ENCODE measurements around the gene CNPY1.
"Not testable (repeated sequence)": the region's sequence is repeated elsewhere in the genome, so short reads cannot be mapped to it uniquely, and the experiment has no call there.

Gene CNPY1

GRCh38 chr7:155526225-155526624, 20.1 kb downstream of the CNPY1 start:
- no peaks in the 10 kb centered on the region for H3K9me3 ChIP-seq (ENCODE audit: control insufficient read depth in 5 of 5, low read length in 5 of 5)
- no peak overlapping the region for H3K9ac ChIP-seq (ENCODE audit: low read length in 5 of 5)
- H3K4me3 ChIP-seq (ENCODE audit: low read depth in 1 of 5, low read length in 5 of 5), result no peak overlapping the region
- no peaks in the 10 kb centered on the region for H3K4me1 ChIP-seq (ENCODE audit: control insufficient read depth in 5 of 5, insufficient read depth in 5 of 5, low read length in 5 of 5)
- no peaks in the 10 kb centered on the region for H3K36me3 ChIP-seq (ENCODE audit: control insufficient read depth in 5 of 5, insufficient read depth in 5 of 5, low read length in 5 of 5)
- H3K27ac ChIP-seq (ENCODE audit: low read depth, low read length), result no peak overlapping the region
- H3K27me3 ChIP-seq (ENCODE audit: control insufficient read depth in 5 of 5, insufficient read depth in 4 of 5, low read length in 5 of 5), result peaks cover 14 to 57% (median 41%) of the 10 kb centered on the region in 5 donors

DNA sequence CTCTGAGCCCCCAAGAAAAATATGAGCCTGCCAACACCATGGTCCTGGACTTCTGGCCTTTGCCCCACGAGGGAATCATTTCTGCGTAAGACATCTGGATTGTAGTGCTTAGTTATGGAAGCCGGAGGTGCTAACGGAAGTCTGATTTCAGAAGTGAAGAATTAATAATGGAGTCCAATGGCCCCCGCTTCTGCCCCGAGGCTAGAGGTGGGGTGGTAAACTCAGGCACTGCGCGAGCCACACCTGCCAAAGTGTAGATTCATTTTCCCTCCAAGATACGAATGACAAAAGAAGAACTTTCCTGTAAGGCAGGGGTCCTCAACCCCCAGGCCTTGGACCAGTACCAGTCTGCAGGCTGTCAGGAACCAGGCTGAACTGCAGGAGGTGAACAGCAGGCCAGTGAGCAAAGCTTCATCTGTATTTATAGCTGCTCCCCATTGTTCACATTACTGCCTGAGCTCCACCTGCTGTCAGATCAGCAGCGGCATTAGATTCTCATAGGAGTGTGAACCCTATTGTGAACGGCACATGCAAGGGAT, 22.3 kb downstream of the CNPY1 start:
- H3K27ac ChIP-seq (ENCODE audit: low read depth, low read length), result no peak overlapping the region
- peaks cover 8 to 38% (median 30%) of the 10 kb centered on the region in 5 donors for H3K27me3 ChIP-seq (ENCODE audit: control insufficient read depth in 5 of 5, insufficient read depth in 4 of 5, low read length in 5 of 5)
- H3K4me1 ChIP-seq (ENCODE audit: control insufficient read depth in 5 of 5, insufficient read depth in 5 of 5, low read length in 5 of 5), result no peaks in the 10 kb centered on the region
- no peak overlapping the region for H3K9ac ChIP-seq (ENCODE audit: low read length in 5 of 5)
- H3K36me3 ChIP-seq (ENCODE audit: control insufficient read depth in 5 of 5, insufficient read depth in 5 of 5, low read length in 5 of 5), result no peaks in the 10 kb centered on the region
- no peaks in the 10 kb centered on the region for H3K9me3 ChIP-seq (ENCODE audit: control insufficient read depth in 5 of 5, low read length in 5 of 5)
- no peak overlapping the region for H3K4me3 ChIP-seq (ENCODE audit: low read depth in 1 of 5, low read length in 5 of 5)

- no peaks in the 10 kb centered on the region for H3K9me3 ChIP-seq (ENCODE audit: control insufficient read depth in 5 of 5, low read length in 5 of 5)
- H3K4me3 ChIP-seq (ENCODE audit: low read depth in 1 of 5, low read length in 5 of 5), result no peak overlapping the region
- no peak overlapping the region for H3K27ac ChIP-seq (ENCODE audit: low read depth, low read length)
- no peaks in the 10 kb centered on the region for H3K36me3 ChIP-seq (ENCODE audit: control insufficient read depth in 5 of 5, insufficient read depth in 5 of 5, low read length in 5 of 5)
- no peak overlapping the region for H3K9ac ChIP-seq (ENCODE audit: low read length in 5 of 5)
- peaks cover 8 to 39% (median 28%) of the 10 kb centered on the region in 5 donors for H3K27me3 ChIP-seq (ENCODE audit: control insufficient read depth in 5 of 5, insufficient read depth in 4 of 5, low read length in 5 of 5)
- no peaks in the 10 kb centered on the region for H3K4me1 ChIP-seq (ENCODE audit: control insufficient read depth in 5 of 5, insufficient read depth in 5 of 5, low read length in 5 of 5)
These were observed 23.1 kb downstream of the CNPY1 start for GRCh38 chr7:155523168-155523675.

- Histone ChIP-seq H3K9ac (ENCODE audit: low read length in 5 of 5) (no peak overlapping the region), H3K4me3 (ENCODE audit: low read depth in 1 of 5, low read length in 5 of 5) (no peak overlapping the region), H3K27ac (ENCODE audit: low read depth, low read length) (no peak overlapping the region), H3K4me1 (ENCODE audit: control insufficient read depth in 5 of 5, insufficient read depth in 5 of 5, low read length in 5 of 5) (no peaks in the 10 kb centered on the region), H3K9me3 (ENCODE audit: control insufficient read depth in 5 of 5, low read length in 5 of 5) (no peaks in the 10 kb centered on the region), H3K36me3 (ENCODE audit: control insufficient read depth in 5 of 5, insufficient read depth in 5 of 5, low read length in 5 of 5) (no peaks in the 10 kb centered on the region), H3K27me3 (ENCODE audit: control insufficient read depth in 5 of 5, insufficient read depth in 4 of 5, low read length in 5 of 5) (peaks cover 8 to 42% (median 36%) of the 10 kb centered on the region in 5 donors)
These were observed 24.5 kb downstream of the CNPY1 start for GRCh38 chr7:155521743-155522398.

GRCh38 chr7:155521007-155521742, 25.2 kb downstream of the CNPY1 start:
- Histone ChIP-seq H3K9me3 (ENCODE audit: control insufficient read depth in 5 of 5, low read length in 5 of 5) (no peaks in the 10 kb centered on the region), H3K4me1 (ENCODE audit: control insufficient read depth in 5 of 5, insufficient read depth in 5 of 5, low read length in 5 of 5) (no peaks in the 10 kb centered on the region), H3K4me3 (ENCODE audit: low read depth in 1 of 5, low read length in 5 of 5) (no peak overlapping the region), H3K27me3 (ENCODE audit: control insufficient read depth in 5 of 5, insufficient read depth in 4 of 5, low read length in 5 of 5) (peaks cover 8 to 45% (median 42%) of the 10 kb centered on the region in 5 donors), H3K36me3 (ENCODE audit: control insufficient read depth in 5 of 5, insufficient read depth in 5 of 5, low read length in 5 of 5) (no peaks in the 10 kb centered on the region), H3K9ac (ENCODE audit: low read length in 5 of 5) (no peak overlapping the region), H3K27ac (ENCODE audit: low read depth, low read length) (no peak overlapping the region)

DNA sequence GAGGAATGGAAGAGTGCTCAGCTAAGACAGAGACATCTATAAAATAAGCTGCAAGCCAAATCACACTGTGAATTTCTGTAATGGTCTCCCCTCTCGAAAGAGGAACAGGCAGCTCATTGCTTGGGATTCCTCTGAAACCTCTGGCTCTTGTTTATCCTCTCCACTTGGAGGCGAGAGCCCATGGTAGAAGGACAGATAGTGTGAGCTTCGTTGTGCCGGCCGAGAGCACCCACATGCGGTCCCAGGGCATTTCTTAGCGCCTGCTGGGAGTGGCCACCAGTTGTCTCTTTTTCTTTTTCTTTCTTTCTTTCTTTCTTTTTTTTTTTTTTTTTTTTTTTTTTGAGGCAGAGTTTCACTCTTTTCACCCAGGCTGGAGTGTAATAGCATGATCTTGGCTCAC, 26.2 kb downstream of the CNPY1 start:
- no peak overlapping the region for H3K4me3 ChIP-seq (ENCODE audit: low read depth in 1 of 5, low read length in 5 of 5)
- H3K27me3 ChIP-seq (ENCODE audit: control insufficient read depth in 5 of 5, insufficient read depth in 4 of 5, low read length in 5 of 5), result peaks cover 4 to 52% (median 40%) of the 10 kb centered on the region in 5 donors

DNA sequence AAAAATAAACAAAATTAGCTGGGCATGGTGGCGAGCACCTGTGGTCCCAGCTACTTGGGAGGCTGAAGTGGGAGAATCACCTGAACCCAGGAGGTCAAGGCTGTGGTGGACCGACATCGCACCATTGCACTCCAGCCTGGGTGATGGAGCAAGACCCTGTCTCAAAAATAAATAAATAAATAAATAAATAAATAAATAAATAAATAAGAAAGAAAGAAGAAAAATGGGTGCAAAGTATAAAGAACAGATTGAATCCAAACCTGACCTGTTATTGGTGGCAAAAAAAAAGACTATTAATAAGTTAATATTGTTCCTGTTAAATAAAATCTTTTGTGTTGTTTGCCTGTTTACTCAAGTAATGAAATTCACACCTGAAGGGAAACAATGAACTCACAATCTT, 27.0 kb downstream of the CNPY1 start:
- peaks cover 4 to 52% (median 43%) of the 10 kb centered on the region in 5 donors for H3K27me3 ChIP-seq (ENCODE audit: control insufficient read depth in 5 of 5, insufficient read depth in 4 of 5, low read length in 5 of 5)
- not testable (repeated sequence) for H3K4me3 ChIP-seq (ENCODE audit: low read depth in 1 of 5, low read length in 5 of 5); H3K27ac ChIP-seq (ENCODE audit: low read depth, low read length); H3K4me1 ChIP-seq (ENCODE audit: control insufficient read depth in 5 of 5, insufficient read depth in 5 of 5, low read length in 5 of 5); H3K36me3 ChIP-seq (ENCODE audit: control insufficient read depth in 5 of 5, insufficient read depth in 5 of 5, low read length in 5 of 5); H3K9me3 ChIP-seq (ENCODE audit: control insufficient read depth in 5 of 5, low read length in 5 of 5); H3K9ac ChIP-seq (ENCODE audit: low read length in 5 of 5)

More for the DNA sequence above, 26.2 kb downstream of the CNPY1 start:
- no peak overlapping the region for H3K9ac ChIP-seq (ENCODE audit: low read length in 5 of 5)
- H3K36me3 ChIP-seq (ENCODE audit: control insufficient read depth in 5 of 5, insufficient read depth in 5 of 5, low read length in 5 of 5), result no peaks in the 10 kb centered on the region
- H3K27ac ChIP-seq (ENCODE audit: low read depth, low read length), result no peak overlapping the region
- H3K9me3 ChIP-seq (ENCODE audit: control insufficient read depth in 5 of 5, low read length in 5 of 5), result no peaks in the 10 kb centered on the region
- H3K4me1 ChIP-seq (ENCODE audit: control insufficient read depth in 5 of 5, insufficient read depth in 5 of 5, low read length in 5 of 5), result no peaks in the 10 kb centered on the region

- H3K9ac ChIP-seq (ENCODE audit: low read length in 5 of 5), result no peak overlapping the region
- no peak overlapping the region for H3K4me3 ChIP-seq (ENCODE audit: low read depth in 1 of 5, low read length in 5 of 5)
- H3K36me3 ChIP-seq (ENCODE audit: control insufficient read depth in 5 of 5, insufficient read depth in 5 of 5, low read length in 5 of 5), result no peaks in the 10 kb centered on the region
- H3K4me1 ChIP-seq (ENCODE audit: control insufficient read depth in 5 of 5, insufficient read depth in 5 of 5, low read length in 5 of 5), result no peaks in the 10 kb centered on the region
- H3K27me3 ChIP-seq (ENCODE audit: control insufficient read depth in 5 of 5, insufficient read depth in 4 of 5, low read length in 5 of 5), result peaks cover 4 to 56% (median 41%) of the 10 kb centered on the region in 5 donors
- no peaks in the 10 kb centered on the region for H3K9me3 ChIP-seq (ENCODE audit: control insufficient read depth in 5 of 5, low read length in 5 of 5)
- no peak overlapping the region for H3K27ac ChIP-seq (ENCODE audit: low read depth, low read length)
These were observed 27.7 kb downstream of the CNPY1 start for GRCh38 chr7:155518633-155519032.

- Histone ChIP-seq H3K9ac (ENCODE audit: low read length in 5 of 5) (no peak overlapping the region), H3K27me3 (ENCODE audit: control insufficient read depth in 5 of 5, insufficient read depth in 4 of 5, low read length in 5 of 5) (peaks cover 0 to 51% (median 35%) of the 10 kb centered on the region in 5 donors)
These were observed 28.4 kb downstream of the CNPY1 start for GRCh38 chr7:155517969-155518368.

GRCh38 chr7:155517452-155517851, 28.9 kb downstream of the CNPY1 start:
- H3K27me3 ChIP-seq (ENCODE audit: control insufficient read depth in 5 of 5, insufficient read depth in 4 of 5, low read length in 5 of 5), result peaks cover 2 to 46% (median 33%) of the 10 kb centered on the region in 5 donors
- H3K36me3 ChIP-seq (ENCODE audit: control insufficient read depth in 5 of 5, insufficient read depth in 5 of 5, low read length in 5 of 5), result no peaks in the 10 kb centered on the region
- no peak overlapping the region for H3K27ac ChIP-seq (ENCODE audit: low read depth, low read length)
- no peak overlapping the region for H3K9ac ChIP-seq (ENCODE audit: low read length in 5 of 5)
- no peaks in the 10 kb centered on the region for H3K4me1 ChIP-seq (ENCODE audit: control insufficient read depth in 5 of 5, insufficient read depth in 5 of 5, low read length in 5 of 5)
- H3K4me3 ChIP-seq (ENCODE audit: low read depth in 1 of 5, low read length in 5 of 5), result no peak overlapping the region
- H3K9me3 ChIP-seq (ENCODE audit: control insufficient read depth in 5 of 5, low read length in 5 of 5), result no peaks in the 10 kb centered on the region

More at GRCh38 chr7:155517969-155518368, 28.4 kb downstream of the CNPY1 start:
- H3K4me3 ChIP-seq (ENCODE audit: low read depth in 1 of 5, low read length in 5 of 5), result no peak overlapping the region
- H3K27ac ChIP-seq (ENCODE audit: low read depth, low read length), result no peak overlapping the region
- no peaks in the 10 kb centered on the region for H3K9me3 ChIP-seq (ENCODE audit: control insufficient read depth in 5 of 5, low read length in 5 of 5)
- H3K36me3 ChIP-seq (ENCODE audit: control insufficient read depth in 5 of 5, insufficient read depth in 5 of 5, low read length in 5 of 5), result no peaks in the 10 kb centered on the region
- H3K4me1 ChIP-seq (ENCODE audit: control insufficient read depth in 5 of 5, insufficient read depth in 5 of 5, low read length in 5 of 5), result no peaks in the 10 kb centered on the region
